NCI-H1694 (cell line): Measurements from ENCODE around the gene ZER1.
"Not testable (repeated sequence)": the region's sequence is repeated elsewhere in the genome, so short reads cannot be mapped to it uniquely, and the experiment has no call there.

ENCODE experiments used
- DNase-seq: peaks from one replicate; lab custom pipeline; 2025; lab: John Stamatoyannopoulos, UW

ZER1 gene

DNA sequence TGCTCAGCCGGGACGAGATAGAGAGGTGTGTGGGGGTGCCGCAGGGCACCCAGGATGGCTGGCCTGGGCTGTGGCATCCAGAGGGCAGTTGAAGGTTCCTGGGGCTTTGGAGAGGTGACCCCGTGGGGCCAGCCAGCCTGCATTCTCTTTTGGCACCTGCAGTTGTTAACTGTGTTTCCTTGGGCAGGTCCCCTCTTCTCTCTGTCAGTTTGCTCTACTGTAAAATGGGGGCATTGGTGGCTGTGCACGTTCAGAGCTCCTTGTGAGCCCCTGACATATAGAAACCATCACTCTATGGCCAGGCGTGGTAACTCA, 56.3 kb downstream of the ZER1 start:
- DNase-seq: no peak

DNA sequence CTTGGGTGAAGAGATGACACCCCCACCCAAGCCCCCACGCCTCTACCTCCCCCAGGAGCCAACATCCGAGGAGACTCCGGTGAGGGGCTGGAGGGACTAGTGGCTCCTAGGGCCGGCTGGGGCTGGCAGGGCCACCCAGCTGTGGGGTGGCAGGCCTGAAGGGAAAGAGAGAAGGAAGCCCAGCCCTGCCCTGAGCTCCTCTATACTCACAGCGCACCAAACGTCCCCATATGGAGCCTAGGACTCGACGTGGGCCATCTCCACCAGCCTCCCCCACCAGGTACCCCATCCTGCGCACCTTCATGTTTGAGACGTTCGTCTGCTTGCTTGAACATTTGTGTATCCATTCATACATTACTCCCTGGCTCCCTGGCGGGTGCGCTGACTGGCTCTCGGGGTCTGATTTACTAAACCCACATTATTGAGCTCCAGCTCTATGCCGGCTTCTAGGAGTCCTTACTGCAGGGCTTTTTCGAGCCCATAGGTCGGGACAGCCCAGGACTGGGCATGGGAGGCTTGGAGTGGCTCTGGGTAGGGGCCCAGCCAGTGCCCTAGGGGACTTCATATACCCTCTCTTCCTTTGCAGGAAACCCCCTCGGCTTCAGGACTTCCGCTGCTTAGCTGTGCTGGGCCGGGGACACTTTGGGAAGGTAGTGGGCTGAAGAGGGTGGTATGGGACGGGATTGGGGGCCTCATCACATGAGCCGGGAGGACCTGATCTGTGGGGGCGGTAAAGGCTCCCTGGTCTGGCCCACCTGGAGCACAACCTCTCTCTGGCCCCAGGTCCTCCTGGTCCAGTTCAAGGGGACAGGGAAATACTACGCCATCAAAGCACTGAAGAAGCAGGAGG, 56.9 kb downstream of the ZER1 start:
- DNase-seq: no peak

DNA sequence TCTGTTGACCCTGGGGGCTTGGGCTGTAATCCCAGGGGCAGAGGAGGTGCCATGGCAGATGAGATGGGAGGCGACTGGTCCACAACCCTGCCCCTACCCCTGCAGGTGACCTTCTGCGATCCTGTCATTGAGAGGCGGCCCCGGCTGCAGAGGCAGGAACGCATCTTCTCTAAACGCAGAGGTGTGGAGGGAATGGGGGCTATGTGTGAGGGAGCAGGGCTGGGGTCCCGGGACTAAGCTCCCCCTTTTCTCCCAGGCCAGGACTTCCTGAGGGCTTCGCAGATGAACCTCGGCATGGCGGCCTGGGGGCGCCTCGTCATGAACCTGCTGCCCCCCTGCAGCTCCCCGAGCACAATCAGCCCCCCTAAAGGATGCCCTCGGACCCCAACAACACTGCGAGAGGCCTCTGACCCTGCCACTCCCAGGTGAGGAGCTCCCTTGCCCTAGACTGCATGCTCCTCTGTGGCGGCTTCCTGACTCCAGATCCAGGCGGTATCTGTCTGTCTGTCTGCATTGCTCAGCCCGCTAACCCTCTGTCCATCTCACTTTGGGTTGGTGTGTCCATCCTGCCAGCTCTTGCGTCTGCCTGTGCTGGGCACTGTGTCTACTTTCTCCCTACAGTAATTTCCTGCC, 57.7 kb downstream of the ZER1 start:
- DNase-seq: no peak

DNA sequence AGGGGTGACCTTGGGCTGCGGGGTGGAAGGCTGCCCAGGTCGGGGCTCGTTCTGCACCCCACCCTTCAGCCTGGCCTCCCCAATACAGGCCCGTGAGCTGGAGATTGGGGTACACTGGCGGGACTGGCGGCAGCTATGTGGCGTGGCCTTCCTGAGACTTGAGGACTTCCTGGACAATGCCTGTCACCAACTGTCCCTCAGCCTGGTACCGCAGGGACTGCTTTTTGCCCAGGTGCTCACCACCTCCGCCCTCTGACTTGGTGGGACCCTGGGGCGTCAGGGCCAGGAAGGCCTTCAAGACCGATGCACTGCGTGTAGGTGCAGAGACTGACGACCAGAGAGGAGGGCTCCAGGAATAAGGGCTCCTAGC, 58.3 kb downstream of the ZER1 start:
- DNase-seq: no peak

DNA sequence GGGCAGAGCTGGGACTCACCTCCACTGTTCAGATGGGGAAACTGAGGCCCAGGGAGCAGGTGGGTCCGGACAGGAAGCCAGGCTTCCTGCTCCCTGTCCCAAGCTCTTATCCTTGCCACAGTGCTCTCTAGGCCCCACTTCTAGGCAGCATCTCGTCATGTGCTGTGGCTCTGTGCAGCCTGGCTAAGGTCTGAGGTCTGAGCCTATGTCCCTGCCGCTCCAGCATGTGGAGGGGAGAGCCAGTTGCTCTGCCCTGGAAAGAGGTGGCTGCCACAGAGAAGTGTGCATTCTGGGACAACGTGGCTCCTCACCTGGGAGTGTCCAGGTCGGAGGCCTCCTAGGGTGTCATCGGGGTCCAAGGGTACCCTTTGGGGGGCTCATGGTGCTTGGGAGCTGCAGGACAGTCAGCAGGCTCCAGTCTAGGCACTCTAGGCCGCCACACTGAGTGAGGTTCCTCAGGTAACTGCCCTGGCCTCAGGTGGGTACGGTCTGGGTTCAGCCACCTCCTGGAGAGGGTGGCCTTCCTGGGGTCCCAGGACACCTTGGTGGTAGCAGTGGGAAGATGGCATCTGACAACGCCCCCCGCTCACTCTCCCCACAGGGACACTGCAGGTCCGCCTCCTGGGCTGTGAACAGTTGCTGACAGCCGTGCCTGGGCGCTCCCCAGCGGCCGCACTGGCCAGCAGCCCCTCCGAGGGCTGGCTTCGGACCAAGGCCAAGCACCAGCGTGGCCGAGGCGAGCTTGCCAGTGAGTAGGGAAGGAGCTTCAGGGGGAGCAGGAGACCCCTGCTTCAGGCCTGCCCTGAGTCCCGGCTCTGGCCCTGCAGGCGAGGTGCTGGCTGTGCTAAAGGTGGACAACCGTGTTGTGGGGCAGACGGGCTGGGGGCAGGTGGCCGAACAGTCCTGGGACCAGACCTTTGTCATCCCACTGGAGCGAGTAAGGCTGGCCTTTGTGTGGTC, 59.0 kb downstream of the ZER1 start:
- DNase-seq: no peak

DNA sequence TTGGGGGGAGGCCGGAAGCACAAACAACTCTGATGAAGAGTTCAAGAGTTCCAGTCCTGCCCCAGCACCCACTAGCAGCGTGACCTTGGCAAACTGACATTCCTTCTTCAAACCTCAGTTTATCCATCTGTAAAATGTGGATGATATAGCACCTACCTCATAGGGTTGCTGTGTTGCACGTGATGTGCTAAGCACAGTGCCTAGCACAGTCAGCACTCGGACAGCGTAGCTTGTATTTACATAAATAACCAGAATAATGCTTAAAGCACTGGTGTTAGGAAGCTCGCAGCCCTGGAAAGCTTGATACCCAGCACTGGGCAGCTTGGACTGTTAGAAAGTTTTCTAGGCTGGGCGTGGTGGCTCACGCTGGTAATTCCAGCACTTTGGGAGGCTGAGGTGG, 64.3 kb downstream of the ZER1 start:
- no peak for DNase-seq

DNA sequence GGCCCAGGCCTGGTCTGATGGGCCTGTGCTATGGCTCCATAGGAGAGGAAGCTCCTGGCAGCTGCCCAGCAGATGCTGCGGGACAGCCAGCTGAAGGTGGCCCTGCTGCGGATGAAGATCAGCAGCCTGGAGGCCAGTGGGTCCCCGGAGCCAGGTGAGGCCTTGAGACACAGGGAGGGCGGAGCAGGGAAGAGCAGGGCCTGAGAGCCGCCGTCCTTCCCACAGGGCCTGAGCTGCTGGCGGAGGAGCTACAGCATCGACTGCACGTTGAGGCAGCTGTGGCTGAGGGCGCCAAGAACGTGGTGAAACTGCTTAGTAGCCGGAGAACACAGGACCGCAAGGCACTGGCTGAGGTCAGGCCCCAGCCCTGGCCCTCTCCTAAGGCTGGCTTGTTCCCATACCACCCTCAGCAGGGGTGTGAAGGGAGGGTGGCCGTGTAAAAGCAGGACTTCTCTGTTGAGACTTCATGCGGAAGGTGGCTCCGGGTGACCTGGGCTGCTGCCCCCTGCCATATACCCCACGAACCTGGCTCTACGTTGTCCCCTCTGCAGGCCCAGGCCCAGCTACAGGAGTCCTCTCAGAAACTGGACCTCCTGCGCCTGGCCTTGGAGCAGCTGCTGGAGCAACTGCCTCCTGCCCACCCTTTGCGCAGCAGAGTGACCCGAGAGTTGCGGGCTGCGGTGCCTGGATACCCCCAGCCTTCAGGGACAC, 64.9 kb downstream of the ZER1 start:
- DNase-seq: no peak

DNA sequence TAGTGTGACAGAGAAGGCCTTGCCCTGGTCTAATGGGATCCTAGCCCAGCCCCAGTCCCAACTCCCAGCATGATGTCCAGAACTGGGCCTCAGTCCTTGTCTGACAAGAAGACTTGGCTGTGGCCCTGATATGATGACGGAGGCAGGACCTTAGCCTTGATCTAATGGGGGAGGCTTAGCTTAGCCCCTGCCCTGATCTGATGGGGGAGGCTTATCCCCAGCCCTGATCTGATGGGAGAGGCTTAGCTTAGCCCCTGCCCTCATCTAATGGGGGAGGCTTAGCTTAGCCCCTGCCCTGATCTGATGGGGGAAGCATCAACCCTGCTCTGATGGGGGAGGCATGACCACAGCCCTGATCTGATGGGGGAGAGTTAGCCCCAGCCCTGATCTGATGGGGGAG, 65.7 kb downstream of the ZER1 start:
- DNase-seq: no peak

DNA sequence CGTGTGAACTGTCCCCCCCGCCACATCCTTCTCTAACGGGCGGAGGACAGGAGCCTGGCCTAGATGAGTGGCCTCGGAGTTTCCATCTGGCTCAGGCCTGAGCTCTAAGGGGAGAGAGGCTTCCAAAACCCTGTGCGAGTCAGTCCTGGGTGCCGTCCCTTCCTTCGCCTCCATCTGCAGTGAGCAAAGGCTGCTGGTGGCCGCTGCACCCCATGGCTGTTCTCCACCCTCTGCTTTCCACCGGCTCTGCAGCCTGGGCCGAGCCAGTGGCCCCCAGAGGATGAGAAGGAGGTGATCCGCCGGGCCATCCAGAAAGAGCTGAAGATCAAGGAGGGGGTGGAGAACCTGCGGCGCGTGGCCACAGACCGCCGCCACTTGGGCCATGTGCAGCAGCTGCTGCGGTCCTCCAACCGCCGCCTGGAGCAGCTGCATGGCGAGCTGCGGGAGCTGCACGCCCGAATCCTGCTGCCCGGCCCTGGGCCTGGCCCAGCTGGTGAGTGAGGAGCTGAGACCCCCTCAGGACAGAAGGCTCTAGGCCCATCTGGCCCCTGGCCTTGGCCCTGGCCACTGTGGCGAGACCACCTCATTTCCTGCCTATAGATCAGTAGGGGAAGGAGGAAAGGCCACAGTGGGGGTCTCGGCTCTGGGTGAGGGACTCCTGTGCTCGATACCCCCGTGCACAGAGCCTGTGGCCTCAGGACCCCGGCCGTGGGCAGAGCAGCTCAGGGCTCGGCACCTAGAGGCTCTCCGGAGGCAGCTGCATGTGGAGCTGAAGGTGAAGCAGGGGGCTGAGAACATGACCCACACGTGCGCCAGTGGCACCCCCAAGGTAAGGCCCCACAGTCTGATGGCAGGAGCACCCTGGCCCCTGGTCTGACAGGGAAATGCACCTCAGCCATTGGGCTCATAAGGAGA, 66.4 kb downstream of the ZER1 start:
- DNase-seq: no peak

DNA sequence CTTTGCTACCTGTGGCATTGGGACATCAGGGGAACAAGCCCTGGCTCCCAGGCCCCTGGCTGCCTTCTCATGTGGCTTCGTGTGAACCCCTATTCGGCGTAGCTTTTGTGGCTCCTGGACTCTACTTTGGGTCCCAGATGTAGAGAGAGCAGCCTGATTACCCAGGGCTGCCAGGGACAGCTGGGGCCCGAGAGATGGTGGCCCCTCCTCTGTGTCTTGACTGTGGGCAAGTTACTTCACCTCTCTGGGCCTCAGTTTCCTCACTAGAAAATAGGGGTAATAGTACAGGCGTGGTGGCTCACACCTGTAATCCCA, 67.4 kb downstream of the ZER1 start:
- no peak for DNase-seq

DNA sequence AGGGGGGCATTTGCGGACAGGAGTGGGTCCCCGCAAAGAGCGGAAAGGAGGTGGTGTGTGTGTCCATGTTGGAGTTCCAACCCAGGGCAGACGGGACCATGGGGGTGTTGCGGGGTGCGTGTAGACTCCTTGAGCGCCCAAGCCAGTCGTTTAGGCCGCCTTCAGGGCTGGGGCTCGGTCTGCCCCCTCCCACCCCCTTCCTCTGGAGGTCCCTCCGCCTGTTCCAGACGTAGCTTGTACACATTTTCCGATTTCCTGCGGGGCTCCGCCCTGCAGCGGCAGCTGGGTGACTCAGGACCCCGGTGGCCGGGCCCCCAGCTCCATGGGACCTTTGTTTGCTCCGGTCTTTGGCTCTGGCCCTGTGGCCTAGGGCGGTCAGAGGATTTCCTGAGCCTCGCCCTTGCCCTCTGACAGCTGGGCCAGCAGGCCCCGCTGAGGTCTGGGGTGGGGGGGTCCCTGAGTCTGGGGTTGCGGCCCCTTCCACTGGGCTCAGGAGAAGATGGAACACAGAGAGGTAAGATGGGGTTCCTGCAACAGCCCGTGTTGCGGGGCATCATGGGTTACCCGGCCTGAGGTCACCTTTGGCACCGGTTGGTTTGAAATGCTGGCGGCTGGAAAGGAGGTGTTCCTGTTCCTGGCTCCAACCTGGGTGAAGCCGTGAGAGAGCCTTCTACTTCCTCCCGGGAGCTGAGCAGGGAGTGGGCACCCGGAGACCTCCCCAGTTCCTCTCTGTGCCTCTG, 67.9 kb downstream of the ZER1 start:
- DNase-seq: no peak

DNA sequence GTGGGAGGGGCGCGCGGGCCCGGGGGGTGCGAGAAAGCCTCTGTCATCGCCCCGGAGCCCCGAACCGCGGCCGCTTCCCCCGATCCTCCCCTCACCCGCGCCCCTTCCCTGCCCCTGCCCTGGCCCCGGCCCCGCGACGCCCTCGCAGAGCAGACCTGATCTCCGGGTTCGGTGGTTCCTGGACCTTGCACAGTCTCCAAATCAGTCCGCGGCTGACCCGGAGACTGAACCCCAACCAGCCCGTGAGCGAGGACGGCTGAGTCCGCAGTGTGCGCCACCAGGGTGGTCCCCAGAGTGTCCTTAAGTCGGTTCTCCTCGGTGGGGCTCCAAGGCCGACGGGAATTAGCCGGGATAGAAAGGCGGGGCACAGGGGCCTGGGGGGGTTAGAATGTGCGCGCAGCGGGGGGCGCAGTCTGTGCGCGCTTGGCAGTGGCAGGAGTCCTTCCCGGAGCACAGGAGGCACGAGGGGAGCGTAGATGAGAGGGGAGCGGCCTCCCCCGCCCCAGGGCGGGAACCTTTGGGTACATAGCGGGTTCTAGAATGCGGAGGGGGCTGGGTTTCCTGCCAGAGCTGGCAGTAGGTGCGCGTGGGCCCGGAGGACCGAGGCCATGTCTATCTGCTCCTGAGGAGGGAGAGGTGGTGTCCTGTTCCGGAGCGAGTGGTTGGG, 68.6 kb downstream of the ZER1 start:
- DNase-seq: peak; percentile 32

DNA sequence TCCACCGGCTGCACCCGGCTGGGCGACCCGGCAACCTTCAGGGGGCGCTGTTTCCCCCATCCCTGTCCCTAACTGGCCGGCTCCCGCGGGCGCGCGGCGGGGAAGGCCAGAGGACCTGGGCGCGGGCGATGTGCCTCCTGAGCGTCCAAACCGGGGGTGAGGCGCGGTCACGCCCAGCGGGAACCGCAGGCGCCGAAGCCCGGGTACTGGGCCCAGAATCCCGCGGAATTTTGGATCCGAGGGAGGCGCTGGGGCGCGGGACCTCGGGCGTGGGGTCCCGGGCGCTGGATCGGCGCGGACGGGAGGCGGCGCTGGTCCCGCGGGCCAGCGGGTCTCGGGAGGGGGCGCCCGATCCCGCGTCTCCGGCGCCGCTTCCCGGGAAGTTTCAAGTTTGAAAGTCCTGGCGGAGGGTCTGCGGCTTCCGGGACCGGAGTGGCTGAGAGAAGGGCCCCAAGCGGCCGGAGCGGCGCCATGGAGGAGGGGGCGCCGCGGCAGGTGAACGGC, 69.2 kb downstream of the ZER1 start, which contains the start of gene PKN3:
PKN3 (plus strand) TSS at position 59 of the 504 bp plus-strand sequence; CDS start at position 472, 413 bp downstream.
- DNase-seq: peak; percentile 33

DNA sequence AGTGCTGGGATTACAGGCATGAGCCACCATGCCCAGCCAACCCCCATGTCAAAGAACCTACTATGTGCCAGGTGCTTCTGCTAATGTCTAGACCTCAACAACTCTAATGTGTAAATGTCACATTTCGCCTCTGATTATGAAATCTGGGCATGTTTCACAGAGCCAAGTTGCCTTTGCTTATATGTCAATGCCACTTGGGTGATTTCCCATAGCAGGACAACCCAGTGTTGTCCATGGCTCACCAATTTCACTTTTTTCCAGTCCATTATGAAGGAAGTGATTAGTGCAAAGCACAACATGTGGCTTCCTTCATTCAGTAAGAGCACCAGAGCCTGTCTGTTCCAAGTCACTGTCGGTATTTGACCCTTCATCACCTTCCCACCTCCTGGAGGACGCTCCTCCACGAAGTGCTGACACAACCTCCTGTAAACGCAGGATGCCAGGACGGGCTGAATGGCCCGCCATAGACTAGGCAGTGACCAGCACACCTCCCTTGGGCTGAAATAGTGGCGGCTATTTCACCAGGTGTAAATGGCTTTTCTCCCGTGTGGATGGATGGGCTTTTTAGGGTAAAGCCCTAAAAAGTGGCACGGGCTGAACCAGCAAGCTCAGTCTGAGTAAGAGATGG, 70.4 kb downstream of the ZER1 start:
- DNase-seq: no peak

DNA sequence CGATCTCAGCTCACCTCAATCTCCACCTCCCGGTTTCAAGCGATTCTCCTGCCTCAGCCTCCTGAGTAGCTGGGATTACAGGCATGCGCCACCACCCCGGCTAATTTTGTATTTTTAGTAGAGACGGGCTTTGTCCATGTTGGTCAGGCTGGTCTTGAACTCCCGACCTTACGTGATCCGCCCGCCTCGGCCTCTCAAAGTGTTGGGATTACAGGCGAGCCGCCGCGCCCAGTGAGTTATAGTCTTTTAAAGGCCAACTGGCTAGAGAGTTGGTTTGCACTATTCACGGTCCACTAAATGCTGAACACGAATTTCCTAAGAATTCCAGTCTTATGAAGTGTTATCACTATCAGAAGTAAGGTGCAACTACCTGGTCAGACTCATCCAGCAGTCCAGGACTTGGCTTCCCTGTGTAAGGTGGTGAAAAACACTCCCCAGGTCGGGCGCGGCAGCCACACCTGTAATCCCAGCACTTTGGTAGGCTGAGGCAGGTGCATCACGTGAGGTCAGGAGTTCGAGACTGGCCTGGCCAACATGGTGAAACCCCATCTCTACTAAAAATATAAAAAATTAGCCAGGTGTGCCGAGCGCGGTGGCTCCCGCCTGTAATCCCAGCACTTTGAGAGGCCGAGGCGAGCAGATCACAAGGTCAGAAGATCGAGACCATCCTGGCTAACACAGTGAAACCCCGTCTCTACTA, 72.5 kb downstream of the ZER1 start:
- DNase-seq: not testable (repeated sequence)

DNA sequence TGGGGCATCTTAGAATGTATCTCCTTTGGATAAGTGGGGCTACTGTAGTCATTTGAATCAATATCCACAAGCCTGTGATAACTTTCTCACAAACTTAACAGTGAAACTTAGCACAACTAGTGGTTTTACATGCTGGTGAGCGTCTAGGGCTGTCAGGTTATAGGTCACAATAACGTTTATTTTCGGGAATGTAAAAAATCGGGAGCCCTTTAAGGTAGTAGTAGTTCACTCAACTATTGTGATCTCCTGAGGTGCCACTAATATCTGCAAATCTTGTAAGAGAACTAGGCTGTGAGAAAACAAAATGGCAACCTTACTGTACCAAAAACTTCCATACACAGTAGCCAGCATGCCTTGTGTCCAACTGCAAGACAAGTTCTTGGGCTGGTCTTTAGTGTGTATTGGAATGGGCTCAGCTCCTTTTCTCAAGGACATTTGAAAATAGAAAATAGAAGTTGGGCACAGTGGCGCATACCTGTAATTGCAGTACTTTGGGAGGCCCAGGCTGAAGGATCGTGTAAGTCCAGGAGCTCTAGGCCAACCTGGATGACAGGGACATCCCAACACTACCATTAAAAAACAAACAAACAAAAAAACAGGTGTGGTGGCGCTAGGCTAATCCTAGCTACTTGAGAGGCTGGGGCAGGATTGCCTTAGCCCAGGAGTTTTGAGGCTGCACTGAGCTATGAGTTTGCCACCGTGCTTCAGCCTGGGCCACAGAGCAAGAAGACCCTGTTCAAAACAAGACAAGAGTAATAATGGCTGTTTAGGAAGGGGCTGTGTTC, 74.6 kb downstream of the ZER1 start:
- DNase-seq: no peak

DNA sequence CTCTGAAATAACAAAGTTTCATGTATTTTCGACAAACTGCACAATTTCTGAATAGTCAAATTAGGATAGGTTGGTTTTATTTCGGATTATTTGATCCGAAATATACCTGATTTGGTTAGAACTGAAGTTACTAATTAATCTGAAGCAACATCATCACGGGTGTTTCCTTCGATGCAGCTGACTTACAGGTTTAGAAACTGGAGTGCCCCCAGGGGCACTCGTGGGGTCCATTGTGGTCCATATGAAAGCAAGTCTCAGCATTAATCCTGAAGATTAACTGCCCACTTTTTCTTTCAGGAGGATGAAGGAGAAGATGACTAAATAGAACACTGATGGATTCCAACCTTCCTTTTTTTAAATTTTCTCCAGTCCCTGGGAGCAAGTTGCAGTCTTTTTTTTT, 77.4 kb downstream of the ZER1 start:
- no peak for DNase-seq

DNA sequence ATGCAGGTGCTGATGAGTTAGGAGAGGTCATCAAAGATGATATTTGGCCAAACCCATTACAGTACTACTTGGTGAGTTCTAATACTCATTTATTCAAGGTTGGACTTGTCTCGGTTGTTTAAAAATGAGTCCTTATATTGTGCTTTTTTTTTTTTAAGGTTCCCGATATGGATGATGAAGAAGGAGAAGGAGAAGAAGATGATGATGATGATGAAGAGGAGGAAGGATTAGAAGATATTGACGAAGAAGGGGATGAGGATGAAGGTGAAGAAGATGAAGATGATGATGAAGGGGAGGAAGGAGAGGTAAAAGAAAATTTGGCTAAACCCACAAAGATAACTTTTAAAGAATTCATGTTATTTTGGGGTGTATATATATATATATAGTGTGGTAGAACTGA, 78.0 kb downstream of the ZER1 start:
- DNase-seq: not testable (repeated sequence)
